Epithelial cell of prostate (primary cell): ENCODE results near the gene DLG3.
"Not testable (repeated sequence)": the region's sequence is repeated elsewhere in the genome, so short reads cannot be mapped to it uniquely, and the experiment has no call there.

ENCODE experiments used
- DNase-seq: peaks from one replicate; pipeline ENCODE4 v3.0.0-alpha.2; 2011; ENCODE audit warnings: low read depth, low spot score
- H3K27ac ChIP-seq: fragments of 450-650 bp; 2 replicates; pipeline ENCODE4 v1.5.1; 2017; ENCODE audit warnings: mild to moderate bottlenecking

DLG3 gene

GRCh38 chrX:70508296-70508911 is 63.8 kb downstream of the DLG3 start:
- no peak for DNase-seq

DNA sequence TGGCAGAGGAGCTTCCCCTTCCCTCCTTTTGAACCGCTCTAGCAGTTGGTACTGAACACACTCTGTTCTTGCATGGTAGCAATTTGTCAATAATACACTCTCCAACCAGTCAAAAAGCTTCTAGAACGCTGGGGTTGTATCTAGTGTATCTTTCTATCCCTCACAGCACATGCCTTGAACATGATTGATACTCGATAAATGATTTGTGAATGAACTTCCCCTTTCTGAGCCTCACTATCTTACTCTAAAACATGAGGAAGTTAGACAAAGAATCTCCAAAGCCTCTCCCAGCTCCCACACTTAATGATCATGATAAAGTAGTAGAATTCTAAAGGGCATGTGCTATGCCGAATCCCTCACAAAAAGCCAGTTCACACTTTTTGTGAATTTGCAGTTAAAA is 64.4 kb downstream of the DLG3 start:
- peak overlapping the region; percentile 32 for H3K27ac ChIP-seq
- no peak for DNase-seq

More at GRCh38 chrX:70508296-70508911, 63.8 kb downstream of the DLG3 start:
- H3K27ac ChIP-seq: peak overlapping the region; percentile 32

DNA sequence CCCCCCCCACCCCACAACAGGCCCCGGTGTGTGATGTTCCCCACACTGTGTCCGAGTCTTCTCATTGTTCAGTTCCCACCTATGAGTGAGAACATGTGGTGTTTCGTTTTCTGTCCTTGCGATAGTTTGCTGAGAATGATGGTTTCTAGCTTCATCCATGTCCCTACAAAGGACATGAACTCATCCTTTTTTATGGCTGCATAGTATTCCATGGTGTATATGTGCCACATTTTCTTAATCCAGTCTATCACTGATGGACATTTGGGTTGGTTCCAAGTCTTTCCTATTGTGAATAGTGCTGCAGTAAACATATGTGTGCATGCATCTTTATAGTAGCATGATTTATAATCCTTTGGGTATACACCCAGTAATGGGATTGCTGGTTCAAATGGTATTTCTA is 70.6 kb downstream of the DLG3 start:
- DNase-seq, H3K27ac ChIP-seq: not testable (repeated sequence)

- not testable (repeated sequence) for H3K27ac ChIP-seq, DNase-seq
Observed at GRCh38 chrX:70515692-70516091, 71.1 kb downstream of the DLG3 start.

GRCh38 chrX:70525733-70526132 is 81.1 kb downstream of the DLG3 start:
- no peak for DNase-seq
- H3K27ac ChIP-seq: no peak overlapping the region

DNA sequence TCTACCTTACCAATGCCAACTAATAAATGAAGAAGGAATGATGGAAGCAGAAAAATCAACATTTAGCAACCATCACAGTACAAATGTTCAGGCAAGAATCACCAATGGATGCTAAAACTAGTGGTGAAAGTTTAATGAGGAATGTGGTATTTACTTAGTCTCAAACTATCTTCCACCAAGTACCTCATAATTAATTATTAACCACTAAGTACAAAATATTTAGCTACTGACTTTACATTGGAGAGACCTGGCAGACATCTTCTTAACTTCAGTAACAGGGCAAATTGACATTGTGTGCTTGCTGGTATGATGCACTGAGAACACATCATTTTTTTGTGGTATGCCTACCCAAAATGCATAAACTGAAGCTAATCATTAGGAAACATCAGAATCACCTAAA is 82.4 kb downstream of the DLG3 start:
- no peak overlapping the region for H3K27ac ChIP-seq
- DNase-seq: no peak

GRCh38 chrX:70527610-70528345 is 83.1 kb downstream of the DLG3 start:
- no peak for DNase-seq
- H3K27ac ChIP-seq: no peak overlapping the region

- H3K27ac ChIP-seq: no peak overlapping the region
- DNase-seq: no peak
Observed at GRCh38 chrX:70535198-70535597, 90.6 kb downstream of the DLG3 start.

- no peak overlapping the region for H3K27ac ChIP-seq
- no peak for DNase-seq
Observed at GRCh38 chrX:70549429-70549828, 104.8 kb downstream of the DLG3 start.

GRCh38 chrX:70552130-70552704 is 107.6 kb downstream of the DLG3 start:
- DNase-seq: no peak
- H3K27ac ChIP-seq: no peak overlapping the region

DNA sequence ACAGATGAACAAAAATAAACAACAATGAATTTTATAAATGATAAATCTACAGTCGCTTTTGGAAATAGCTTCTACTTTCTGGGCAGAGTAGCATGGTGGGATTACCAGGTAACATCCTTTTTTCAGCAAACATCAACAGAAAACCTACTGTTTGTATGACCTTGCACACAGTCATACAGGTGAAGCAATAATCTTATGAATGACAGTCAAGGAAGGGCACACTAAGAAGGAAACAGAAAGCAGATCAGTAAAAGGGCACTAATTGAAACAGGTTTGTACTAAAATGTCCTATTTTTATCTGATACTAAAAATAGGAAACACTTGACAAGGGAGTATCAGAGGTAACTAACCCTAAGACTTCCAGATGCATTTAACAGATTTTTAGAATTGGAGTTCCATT is 108.9 kb downstream of the DLG3 start:
- no peak for DNase-seq
- peak overlapping the region; percentile 45 for H3K27ac ChIP-seq

GRCh38 chrX:70554081-70554480 is 109.4 kb downstream of the DLG3 start:
- peak overlapping the region; percentile 45 for H3K27ac ChIP-seq
- DNase-seq: no peak

- DNase-seq: no peak
- H3K27ac ChIP-seq: no peak overlapping the region
Observed at GRCh38 chrX:70554523-70554922, 109.9 kb downstream of the DLG3 start.

- H3K27ac ChIP-seq: no peak overlapping the region
- DNase-seq: no peak
Observed at GRCh38 chrX:70554948-70555347, 110.3 kb downstream of the DLG3 start.
